Panc1 (cell line): ENCODE results near the gene TNNC1. TPM values are rescaled to one million over a fixed set of nuclear protein-coding genes. Genes with fewer than 3 reads are reported as not detected.

Experiments
- ATAC-seq: fragments of 200-7000 bp; cut with Tn5 transposase; 2 replicates; pipeline ENCODE4 v1.9.1; 2020; ENCODE audit warnings: mild to moderate bottlenecking, moderate library complexity
- BruUV-seq: library from RNA; stranded (reverse); fragments of 400-500 nt; replicated peaks from 2 replicates; lab custom pipeline; 2021; lab: Mats Ljungman, UMichigan
- CTCF ChIA-PET: fragments of 300-600 bp; sonication (Branson Sonifier 250); formaldehyde crosslinking; loops from one replicate; lab custom pipeline; 2022; ENCODE audit warnings: antibody characterized with exemption; lab: Charles Lee
- POLR2A ChIA-PET: fragments of 300-600 bp; sonication (Branson Sonifier 250); formaldehyde crosslinking; loops from one replicate; lab custom pipeline; 2022; ENCODE audit warnings: antibody characterized with exemption; lab: Charles Lee
- DNase-seq: peaks from one replicate; pipeline ENCODE4 v3.0.0-alpha.2; 2010; ENCODE audit warnings: low read depth, low spot score
- H3K27ac ChIP-seq: 2 replicates; pipeline ENCODE4 v1.5.1; 2011; ENCODE audit warnings: mild to moderate bottlenecking, low read length, inconsistent platforms
- H3K27me3 ChIP-seq: fragments of 200-500 bp; sonication (Bioruptor generic); 2 replicates; pipeline ENCODE4 v1.6.0; 2014; ENCODE audit warnings: low read length, inconsistent platforms; ENCODE audit not compliant: control insufficient read depth, insufficient read depth
- H3K36me3 ChIP-seq: fragments of 200-500 bp; sonication (Bioruptor generic); 2 replicates; pipeline ENCODE4 v1.5.1; 2014; ENCODE audit warnings: inconsistent platforms, mild to moderate bottlenecking, low read length, moderate library complexity; ENCODE audit not compliant: control insufficient read depth, insufficient read depth
- H3K4me1 ChIP-seq: 2 replicates; pipeline ENCODE4 v1.5.1; 2011; ENCODE audit warnings: inconsistent platforms, mild to moderate bottlenecking, low read length, moderate library complexity; ENCODE audit not compliant: control insufficient read depth, insufficient read depth
- H3K4me3 ChIP-seq, 2 experiments: 2 replicates each; pipeline ENCODE4 v1.5.1; 2011 to 2012; ENCODE audit warnings: low read depth in 2 of 2, low read length in 2 of 2, mild to moderate bottlenecking in 2 of 2, inconsistent platforms in 1 of 2, moderate library complexity in 1 of 2
- H3K9me3 ChIP-seq: fragments of 200-500 bp; sonication (Bioruptor generic); 2 replicates; pipeline ENCODE4 v1.5.1; 2014; ENCODE audit warnings: low read depth, mild to moderate bottlenecking, inconsistent platforms, low read length, moderate library complexity; ENCODE audit not compliant: control insufficient read depth, insufficient read depth
- POLR2AphosphoS5 ChIP-seq: IDR thresholded peaks from 2 replicates; pipeline ENCODE4 v1.6.1; 2012; ENCODE audit warnings: mild to moderate bottlenecking, low read depth, low read length, moderate library complexity
- SIN3A ChIP-seq: IDR thresholded peaks from 2 replicates; pipeline ENCODE4 v1.6.1; 2012; ENCODE audit warnings: low read depth, mild to moderate bottlenecking, low read length, moderate library complexity, borderline replicate concordance; ENCODE audit not compliant: insufficient read depth
- TCF7L2 ChIP-seq: IDR thresholded peaks from 2 replicates; pipeline ENCODE4 v1.6.1; 2011; ENCODE audit warnings: mild to moderate bottlenecking, low read depth, low read length, inconsistent platforms
- in situ Hi-C: cut with HindIII; loops from 2 replicates; pipeline ENCODE4 v1.10.0; 2016; ENCODE audit warnings: low sequenced_read_pairs, low pct_unique_long_range_greater_than_20kb
- intact Hi-C: fragments of 100-400 bp; cut with micrococcal nuclease; formaldehyde crosslinking; loops from one replicate; pipeline ENCODE4 v1.10.0; 2022; ENCODE audit not compliant: unreplicated experiment
- total RNA-seq: library from RNA; stranded (reverse); gene quantifications from one replicate; pipeline ENCODE4 v1.2.1, GENCODE V29; 2021; ENCODE audit not compliant: unreplicated experiment
- TF ChIP-seq, protein P1 (sequence below): fragments of 450-650 bp; IDR thresholded peaks from 2 replicates; pipeline ENCODE4 v1.5.1; 2017; ENCODE audit warnings: mild to moderate bottlenecking
- TF ChIP-seq, protein P2 (sequence below), 2 experiments: IDR thresholded peaks; 2 replicates each; pipeline ENCODE4 v1.6.1; 2011 to 2012; ENCODE audit warnings: low read depth in 2 of 2, control low read depth in 1 of 2, low read length in 1 of 2, mild to moderate bottlenecking in 1 of 2, moderate library complexity in 1 of 2; ENCODE audit not compliant: insufficient read depth in 1 of 2

Gene TNNC1
- total RNA-seq, 1 experiment from 2014 or later, result 5.2 TPM

DNA sequence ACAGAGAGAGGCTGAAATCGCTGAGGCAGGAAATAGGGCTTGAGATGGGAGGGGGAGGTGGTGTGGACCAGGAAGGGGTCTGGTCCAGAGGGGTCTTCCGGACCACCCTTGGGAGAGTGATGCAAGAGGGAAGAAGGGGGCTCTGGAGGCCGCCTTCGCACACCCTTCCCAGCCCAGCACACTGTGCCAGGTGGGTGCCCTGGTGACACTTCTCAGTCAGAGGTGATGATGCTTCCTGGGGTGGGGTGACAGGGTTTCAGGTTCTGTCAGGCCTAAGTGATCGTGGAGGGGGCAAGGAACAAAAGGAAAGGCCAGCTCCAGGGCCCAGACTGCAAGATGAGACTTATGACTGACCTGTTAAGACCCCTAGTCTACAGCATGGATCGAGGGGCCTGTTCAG lies 21.6 kb downstream of the TNNC1 start:
- BruUV-seq, result no TSS peak
- H3K27me3 ChIP-seq, result no peaks in the 10 kb centered on the region
- ChIA-PET POLR2A (no interaction called here), CTCF (interaction anchor here (3.1 kb wide), 1 partner anchor 14 kb away, joined by 9 read pairs; no protein-coding TSS in a partner anchor)
- no peak for ATAC-seq
- H3K4me3 ChIP-seq, result no peak overlapping the region
- no peaks in the 10 kb centered on the region for H3K36me3 ChIP-seq
- no peak overlapping the region for H3K27ac ChIP-seq
- no peaks in the 10 kb centered on the region for H3K9me3 ChIP-seq
- intact Hi-C loops (no loop called here), in situ Hi-C loops (no loop called here)
- DNase-seq, result no peak
- H3K4me1 ChIP-seq, result no peaks in the 10 kb centered on the region
- TF ChIP-seq SIN3A (no peak), TCF7L2 (no peak), POLR2AphosphoS5 (no peak)
- TF ChIP-seq, protein P1, sequence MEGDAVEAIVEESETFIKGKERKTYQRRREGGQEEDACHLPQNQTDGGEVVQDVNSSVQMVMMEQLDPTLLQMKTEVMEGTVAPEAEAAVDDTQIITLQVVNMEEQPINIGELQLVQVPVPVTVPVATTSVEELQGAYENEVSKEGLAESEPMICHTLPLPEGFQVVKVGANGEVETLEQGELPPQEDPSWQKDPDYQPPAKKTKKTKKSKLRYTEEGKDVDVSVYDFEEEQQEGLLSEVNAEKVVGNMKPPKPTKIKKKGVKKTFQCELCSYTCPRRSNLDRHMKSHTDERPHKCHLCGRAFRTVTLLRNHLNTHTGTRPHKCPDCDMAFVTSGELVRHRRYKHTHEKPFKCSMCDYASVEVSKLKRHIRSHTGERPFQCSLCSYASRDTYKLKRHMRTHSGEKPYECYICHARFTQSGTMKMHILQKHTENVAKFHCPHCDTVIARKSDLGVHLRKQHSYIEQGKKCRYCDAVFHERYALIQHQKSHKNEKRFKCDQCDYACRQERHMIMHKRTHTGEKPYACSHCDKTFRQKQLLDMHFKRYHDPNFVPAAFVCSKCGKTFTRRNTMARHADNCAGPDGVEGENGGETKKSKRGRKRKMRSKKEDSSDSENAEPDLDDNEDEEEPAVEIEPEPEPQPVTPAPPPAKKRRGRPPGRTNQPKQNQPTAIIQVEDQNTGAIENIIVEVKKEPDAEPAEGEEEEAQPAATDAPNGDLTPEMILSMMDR, result no peak
- TF ChIP-seq, protein P2, sequence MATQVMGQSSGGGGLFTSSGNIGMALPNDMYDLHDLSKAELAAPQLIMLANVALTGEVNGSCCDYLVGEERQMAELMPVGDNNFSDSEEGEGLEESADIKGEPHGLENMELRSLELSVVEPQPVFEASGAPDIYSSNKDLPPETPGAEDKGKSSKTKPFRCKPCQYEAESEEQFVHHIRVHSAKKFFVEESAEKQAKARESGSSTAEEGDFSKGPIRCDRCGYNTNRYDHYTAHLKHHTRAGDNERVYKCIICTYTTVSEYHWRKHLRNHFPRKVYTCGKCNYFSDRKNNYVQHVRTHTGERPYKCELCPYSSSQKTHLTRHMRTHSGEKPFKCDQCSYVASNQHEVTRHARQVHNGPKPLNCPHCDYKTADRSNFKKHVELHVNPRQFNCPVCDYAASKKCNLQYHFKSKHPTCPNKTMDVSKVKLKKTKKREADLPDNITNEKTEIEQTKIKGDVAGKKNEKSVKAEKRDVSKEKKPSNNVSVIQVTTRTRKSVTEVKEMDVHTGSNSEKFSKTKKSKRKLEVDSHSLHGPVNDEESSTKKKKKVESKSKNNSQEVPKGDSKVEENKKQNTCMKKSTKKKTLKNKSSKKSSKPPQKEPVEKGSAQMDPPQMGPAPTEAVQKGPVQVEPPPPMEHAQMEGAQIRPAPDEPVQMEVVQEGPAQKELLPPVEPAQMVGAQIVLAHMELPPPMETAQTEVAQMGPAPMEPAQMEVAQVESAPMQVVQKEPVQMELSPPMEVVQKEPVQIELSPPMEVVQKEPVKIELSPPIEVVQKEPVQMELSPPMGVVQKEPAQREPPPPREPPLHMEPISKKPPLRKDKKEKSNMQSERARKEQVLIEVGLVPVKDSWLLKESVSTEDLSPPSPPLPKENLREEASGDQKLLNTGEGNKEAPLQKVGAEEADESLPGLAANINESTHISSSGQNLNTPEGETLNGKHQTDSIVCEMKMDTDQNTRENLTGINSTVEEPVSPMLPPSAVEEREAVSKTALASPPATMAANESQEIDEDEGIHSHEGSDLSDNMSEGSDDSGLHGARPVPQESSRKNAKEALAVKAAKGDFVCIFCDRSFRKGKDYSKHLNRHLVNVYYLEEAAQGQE (IDR thresholded peaks at IDR 0.05; ENCODE audit: insufficient read depth in 1 of 2, low read depth in 2 of 2, low read length in 1 of 2), result no peak

DNA sequence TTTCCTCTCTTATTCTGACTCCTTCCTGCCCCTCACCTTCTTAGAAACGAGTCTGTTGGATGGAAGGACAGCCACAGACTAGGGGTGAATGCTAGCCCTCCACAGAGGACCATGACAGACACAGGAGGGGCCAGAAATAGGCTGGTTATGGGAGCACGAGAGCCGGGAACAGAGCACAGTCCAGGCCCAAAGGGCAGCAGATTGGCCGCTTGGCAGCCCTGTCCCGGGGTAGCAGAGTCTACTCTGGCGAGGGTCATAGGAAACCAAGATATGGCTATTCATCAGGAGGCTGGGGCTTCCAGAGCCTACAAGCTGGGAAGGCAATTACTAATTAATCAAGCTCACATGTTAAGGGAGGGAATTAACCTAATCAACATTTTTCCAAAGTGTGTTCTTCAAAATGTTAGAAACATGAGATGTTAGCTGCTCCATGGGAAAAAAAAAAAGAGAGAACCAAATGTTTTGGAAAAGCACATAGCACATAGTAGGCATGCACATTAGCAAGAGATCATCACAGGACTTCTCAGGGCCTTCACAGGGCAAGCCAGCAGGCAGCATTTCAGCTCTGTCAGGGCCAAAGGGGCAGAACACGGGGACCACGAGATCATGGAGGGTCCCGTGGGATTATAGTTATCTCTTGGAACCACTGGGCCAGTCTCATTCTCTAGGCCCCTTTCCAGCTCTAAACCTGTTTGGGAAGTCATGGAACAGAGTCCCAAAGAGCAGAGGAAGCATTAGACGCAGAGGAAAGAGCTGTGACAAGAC lies 22.2 kb downstream of the TNNC1 start:
- Histone ChIP-seq H3K4me3 (no peak overlapping the region), H3K9me3 (no peaks in the 10 kb centered on the region), H3K27me3 (no peaks in the 10 kb centered on the region), H3K36me3 (no peaks in the 10 kb centered on the region), H3K4me1 (no peaks in the 10 kb centered on the region), H3K27ac (no peak overlapping the region)
- POLR2A ChIA-PET, result interaction anchor here (0.5 kb wide), 1 partner anchor 16 kb away, joined by 3 read pairs; no protein-coding TSS in a partner anchor
- in situ Hi-C loops (no loop called here), intact Hi-C loops (no loop called here)
- no TSS peak for BruUV-seq
- TF ChIP-seq TCF7L2 (no peak), POLR2AphosphoS5 (no peak)
- TF ChIP-seq, protein P2 (IDR thresholded peaks at IDR 0.05; ENCODE audit: insufficient read depth in 1 of 2, low read depth in 2 of 2, low read length in 1 of 2), result no peak
- TF ChIP-seq, protein P1, result no peak
- no peak for ATAC-seq
- CTCF ChIA-PET, result interaction anchor here (3.1 kb wide), 1 partner anchor 14 kb away, joined by 9 read pairs; no protein-coding TSS in a partner anchor
- no peak for DNase-seq
